Hematopoietic multipotent progenitor cell treated with erythropoietin and hydrocortisone succinate and interleukin-3 and kit ligand, for 8 days (in vitro differentiated cells): Measurements from ENCODE around the gene SSX1.
"Not testable (repeated sequence)": the region's sequence is repeated elsewhere in the genome, so short reads cannot be mapped to it uniquely, and the experiment has no call there.

Experiments used
- DNase-seq: peaks from one replicate; pipeline ENCODE4 v3.0.0-alpha.2; 2015

The SSX1 gene

GRCh38 chrX:48255062-48255796 lies at the start of gene SSX1:
SSX1 (plus strand) TSS chrX:48255392; CDS start chrX:48257242, 1,850 bp downstream.
- DNase-seq = not testable (repeated sequence)

DNA sequence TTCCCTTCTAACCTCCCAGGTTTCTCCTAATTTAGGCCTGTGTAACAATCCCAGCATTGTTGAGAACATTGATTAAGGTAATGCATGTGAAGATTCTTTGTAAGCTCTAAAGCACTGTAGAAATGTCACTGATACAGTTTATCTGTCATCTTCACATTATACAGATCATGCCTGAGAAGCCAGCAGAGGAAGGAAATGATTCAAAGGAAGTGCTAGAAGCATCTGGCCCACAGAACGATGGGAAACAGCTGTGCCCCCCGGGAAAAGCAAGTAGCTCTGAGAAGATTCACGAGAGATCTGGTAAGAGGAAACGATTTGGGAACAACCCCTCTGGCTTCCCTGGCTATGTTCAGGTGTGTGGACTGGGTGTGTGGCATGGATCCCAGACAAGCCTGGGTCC lies 40.9 kb upstream of the SSX1 start:
- DNase-seq = not testable (repeated sequence)

GRCh38 chrX:48224196-48224595 lies 31.0 kb upstream of the SSX1 start:
- not testable (repeated sequence) for DNase-seq

GRCh38 chrX:48252945-48253344 lies 2.2 kb upstream of the SSX1 start:
- DNase-seq = not testable (repeated sequence)

DNA sequence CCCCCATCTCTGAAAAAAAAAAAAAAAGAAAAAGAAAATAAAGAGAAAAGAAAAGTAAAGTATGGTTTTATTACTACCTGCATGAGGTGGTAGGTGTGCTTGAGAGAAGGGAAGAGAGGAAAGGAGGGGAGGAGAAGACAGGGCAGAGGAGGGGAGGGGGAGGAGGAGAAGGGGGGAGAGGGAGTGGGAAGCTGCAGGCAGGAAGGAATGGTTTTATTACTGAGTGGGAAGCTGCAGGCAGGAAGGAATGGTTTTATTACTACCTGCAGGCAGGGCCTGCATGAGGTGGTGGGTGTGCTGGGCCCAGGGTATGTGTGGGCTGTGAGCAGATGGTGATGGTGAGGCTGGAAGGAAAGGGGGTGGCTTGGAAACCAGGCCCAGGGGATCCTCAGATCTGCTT lies 19.2 kb downstream of the SSX1 start:
- DNase-seq = not testable (repeated sequence)

- DNase-seq = no peak
These were observed 23.8 kb downstream of the SSX1 start for GRCh38 chrX:48278958-48279357.

- not testable (repeated sequence) for DNase-seq
These were observed 25.5 kb downstream of the SSX1 start for GRCh38 chrX:48280729-48281128.

GRCh38 chrX:48306175-48306574 lies 51.0 kb downstream of the SSX1 start:
- no peak for DNase-seq

DNA sequence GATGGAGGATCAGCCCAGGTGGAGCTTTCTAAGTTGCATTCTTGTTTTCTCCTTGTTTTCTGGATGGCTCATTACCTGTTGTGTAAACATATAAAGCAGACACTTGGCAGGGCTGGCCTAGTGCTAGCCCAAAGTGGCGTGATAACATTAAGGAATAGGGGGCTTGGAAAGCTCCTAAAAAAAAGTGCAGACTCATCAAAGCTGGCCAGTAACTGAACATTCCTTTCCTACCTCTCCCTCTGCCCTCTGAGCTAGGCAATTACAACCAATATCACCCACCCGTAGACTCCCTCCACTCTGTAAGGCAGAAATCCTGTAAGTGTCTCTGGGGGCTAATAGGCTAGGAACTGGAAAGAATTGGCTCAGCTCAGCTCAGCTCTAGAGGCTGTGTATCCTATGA lies 58.8 kb downstream of the SSX1 start:
- DNase-seq = not testable (repeated sequence)
